AG10803 (cell line): ENCODE results near the gene WDR37.

Source experiments
- DNase-seq: peaks from one replicate; pipeline ENCODE4 v3.0.0; 2010; ENCODE audit warnings: low read depth
- H3K4me3 ChIP-seq: 2 replicates; pipeline ENCODE4 v1.5.1; 2011; ENCODE audit warnings: mild to moderate bottlenecking, low read length, control low read depth
- TF ChIP-seq, protein P1 (sequence below): conservative IDR thresholded peaks from 2 replicates; pipeline ENCODE4 v1.5.1; 2011; ENCODE audit warnings: mild to moderate bottlenecking, low read length, control low read depth, inconsistent platforms

Gene WDR37

DNA sequence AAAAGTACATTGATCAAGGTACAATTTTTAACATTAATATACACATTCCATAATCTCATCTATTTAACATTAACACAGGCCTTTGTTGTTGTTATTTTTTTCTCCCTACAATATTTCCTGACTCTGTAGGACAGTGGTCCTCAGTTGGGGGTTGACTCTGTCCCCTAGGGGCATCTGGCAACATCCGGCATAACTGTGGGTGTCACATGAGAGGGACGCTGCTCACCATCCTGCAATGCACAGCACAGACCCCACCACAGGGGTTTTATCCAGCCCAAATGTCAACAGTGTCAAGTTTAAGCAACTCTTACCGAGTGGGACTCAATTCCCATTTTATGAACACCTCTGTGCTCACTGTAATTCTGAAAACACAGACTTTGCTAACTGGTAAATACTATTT, 16.1 kb upstream of the WDR37 start:
- no peak overlapping the region for H3K4me3 ChIP-seq
- no peak for DNase-seq
- TF ChIP-seq, protein P1, sequence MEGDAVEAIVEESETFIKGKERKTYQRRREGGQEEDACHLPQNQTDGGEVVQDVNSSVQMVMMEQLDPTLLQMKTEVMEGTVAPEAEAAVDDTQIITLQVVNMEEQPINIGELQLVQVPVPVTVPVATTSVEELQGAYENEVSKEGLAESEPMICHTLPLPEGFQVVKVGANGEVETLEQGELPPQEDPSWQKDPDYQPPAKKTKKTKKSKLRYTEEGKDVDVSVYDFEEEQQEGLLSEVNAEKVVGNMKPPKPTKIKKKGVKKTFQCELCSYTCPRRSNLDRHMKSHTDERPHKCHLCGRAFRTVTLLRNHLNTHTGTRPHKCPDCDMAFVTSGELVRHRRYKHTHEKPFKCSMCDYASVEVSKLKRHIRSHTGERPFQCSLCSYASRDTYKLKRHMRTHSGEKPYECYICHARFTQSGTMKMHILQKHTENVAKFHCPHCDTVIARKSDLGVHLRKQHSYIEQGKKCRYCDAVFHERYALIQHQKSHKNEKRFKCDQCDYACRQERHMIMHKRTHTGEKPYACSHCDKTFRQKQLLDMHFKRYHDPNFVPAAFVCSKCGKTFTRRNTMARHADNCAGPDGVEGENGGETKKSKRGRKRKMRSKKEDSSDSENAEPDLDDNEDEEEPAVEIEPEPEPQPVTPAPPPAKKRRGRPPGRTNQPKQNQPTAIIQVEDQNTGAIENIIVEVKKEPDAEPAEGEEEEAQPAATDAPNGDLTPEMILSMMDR = no peak

DNA sequence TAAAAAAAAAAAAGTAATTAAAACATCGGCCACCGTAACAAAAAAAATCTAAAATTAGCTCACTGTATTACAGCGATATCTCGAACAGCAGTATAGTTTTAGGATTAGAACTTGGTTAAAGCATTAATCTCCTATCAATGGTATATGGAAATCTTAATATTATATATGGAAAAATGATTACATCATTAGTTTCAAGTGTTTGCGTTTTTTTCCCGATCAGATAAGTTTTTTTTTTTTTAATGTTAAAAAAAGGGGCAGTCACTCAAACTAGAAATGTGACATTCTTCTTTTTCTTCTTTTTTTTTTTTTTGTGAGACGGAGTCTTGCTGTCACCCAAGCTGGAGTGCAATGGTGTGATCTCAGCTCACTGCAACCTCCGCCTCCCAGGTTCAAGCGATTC, 14.7 kb upstream of the WDR37 start:
- H3K4me3 ChIP-seq = no peak overlapping the region
- DNase-seq = no peak
- TF ChIP-seq, protein P1 = no peak

DNA sequence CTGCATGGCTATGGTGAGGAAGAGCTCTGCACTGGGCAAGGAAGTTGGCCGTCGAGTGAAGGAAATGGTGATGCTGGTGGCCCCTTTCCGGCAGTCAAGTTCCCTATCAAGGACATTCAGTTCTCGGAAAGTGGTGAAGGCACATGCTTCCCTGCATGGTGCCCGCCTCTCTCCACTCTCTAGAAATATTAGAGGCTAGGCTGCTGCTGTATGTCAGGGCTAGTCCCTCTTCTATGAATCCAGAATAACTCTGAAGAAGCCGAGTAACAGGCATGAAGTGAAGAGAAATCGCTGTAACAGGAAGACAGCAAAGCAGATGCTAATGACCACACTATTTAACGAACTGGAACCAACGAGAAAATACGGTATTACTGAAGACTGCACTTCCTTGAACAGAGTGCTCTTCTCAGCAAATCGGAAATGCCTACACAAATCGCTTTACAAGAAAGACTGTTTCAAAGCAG, 12.6 kb upstream of the WDR37 start:
- no peak overlapping the region for H3K4me3 ChIP-seq
- no peak for DNase-seq
- TF ChIP-seq, protein P1 = no peak

DNA sequence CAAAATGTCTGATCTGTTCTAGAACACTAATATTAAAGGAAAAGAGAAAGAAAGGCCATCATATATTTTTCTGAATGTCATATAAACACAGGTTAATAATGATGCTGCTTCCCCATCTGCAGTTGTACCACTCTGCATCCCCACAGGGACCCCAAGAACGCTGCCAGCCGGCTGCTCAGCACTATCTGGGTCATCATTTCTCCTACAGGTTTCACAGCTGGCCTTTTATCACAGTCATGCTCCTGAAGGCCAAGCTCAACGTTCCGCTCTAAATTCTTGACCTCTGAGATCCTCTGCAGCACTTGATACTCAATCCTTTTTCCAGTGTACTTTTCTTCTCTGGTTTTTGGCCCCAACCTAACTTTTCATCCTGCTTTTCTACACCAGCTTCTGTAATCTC, 12.0 kb upstream of the WDR37 start:
- DNase-seq = no peak
- TF ChIP-seq, protein P1 = no peak
- H3K4me3 ChIP-seq = no peak overlapping the region

DNA sequence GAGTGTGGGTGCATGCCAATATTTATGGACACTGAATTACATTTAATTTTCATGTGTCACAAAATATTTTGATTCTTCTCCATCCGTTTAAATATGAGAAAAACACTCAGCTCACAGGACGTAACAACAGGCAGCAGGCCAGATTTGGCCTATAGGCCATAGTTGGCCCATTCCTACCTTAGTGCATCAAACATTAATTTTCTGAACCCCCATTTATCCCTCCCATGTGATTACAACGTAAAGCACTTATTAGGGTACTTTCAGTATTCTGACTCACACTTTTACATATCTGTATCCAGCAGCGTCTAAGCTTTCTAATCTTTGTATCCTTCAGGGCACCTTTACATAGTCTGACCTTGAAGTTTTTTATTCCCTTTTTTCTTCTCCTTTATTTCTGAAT, 11.2 kb upstream of the WDR37 start:
- DNase-seq = no peak
- TF ChIP-seq, protein P1 = no peak
- no peak overlapping the region for H3K4me3 ChIP-seq

DNA sequence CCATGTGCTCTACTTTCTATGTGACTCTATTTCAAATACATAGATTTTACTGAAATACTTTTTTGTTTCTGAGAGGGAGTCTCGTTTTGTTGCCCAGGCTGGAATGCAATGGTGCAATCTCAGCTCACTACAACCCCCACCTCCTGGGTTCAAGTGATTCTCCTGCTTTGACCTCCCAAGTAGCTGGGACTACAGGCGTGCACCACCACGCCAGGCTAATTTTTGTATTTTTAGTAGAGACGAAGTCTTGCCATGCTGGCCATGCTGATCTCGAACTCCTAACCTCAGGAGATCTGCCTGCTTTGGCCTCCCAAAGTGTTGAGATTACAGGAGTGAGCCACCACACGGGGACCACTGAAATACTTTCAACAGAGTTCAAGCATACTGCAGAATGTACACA, 10.8 kb upstream of the WDR37 start:
- H3K4me3 ChIP-seq = no peak overlapping the region
- TF ChIP-seq, protein P1 = no peak
- DNase-seq = no peak

DNA sequence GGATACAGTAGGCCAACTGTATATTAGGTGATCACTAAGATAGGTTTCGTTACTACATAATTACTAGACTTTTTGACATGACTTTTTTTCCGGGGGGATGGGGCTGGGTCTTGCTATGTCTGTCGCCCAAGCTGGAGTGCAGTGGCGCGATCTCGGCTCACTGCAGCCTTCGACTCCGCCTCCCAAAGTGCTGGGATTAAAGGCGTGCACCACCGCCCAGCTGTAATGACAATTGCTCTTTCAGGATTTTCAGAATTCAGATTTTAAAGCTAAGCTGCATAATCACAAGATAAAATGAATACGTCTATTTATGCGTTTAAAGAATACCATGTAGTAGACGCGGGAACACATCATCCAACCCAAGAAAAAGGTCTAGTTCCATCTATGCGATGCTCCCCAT, 8.2 kb upstream of the WDR37 start:
- TF ChIP-seq, protein P1 = no peak
- peak overlapping the region; percentile 92 for H3K4me3 ChIP-seq
- no peak for DNase-seq
